ENCODE results near the gene USHBP1. TPM values are rescaled to one million over a fixed set of nuclear protein-coding genes. Genes with fewer than 3 reads are reported as not detected.

USHBP1 gene
- total RNA-seq, 1 donor from 2014 or later: 0.23 TPM

DNA sequence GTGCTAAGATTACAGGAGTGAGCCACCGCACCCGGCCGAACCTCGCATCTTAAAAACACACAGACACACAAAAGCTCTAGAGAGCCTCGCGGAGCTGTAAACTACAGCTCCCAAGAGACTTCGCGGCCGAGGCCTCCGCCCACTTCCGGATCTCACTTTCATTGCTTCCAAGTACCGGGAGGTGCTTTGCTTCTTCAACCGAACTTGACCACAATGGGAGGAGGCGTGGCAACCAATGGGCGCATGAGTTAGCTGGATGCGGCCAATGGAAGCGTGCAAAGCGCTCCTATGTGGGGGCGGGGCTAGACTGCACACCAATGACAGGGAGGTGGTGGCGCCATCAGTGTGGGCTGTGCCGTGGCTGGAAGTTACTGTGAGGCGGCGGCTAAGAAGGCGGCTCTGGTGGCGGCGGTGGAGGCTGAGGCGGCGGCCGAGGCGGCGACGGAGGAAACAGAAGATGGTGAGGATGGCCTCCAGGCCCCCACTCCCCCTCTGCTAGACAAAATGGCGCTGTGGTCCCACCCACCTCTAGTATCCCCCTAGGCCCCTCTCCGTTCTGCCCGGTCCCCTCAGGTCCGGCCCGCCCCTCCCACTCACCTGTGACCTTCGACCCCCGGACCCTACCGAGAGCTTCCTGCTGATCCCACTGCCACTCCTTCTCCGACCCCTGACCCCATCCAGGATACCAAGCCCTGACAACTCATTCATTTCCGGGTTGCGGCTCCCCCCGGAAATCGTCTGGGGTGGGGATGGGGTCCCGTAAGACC lies 44.8 kb upstream of the USHBP1 start, which contains the start of gene DDA1:
Gene DDA1, plus strand, starts transcription at position 366 of the 767 bp plus-strand sequence. Its CDS starts 92 bp downstream, at position 458.
- Mint-ChIP-seq H3K36me3 (ENCODE audit: low read depth) (no peaks in the 10 kb centered on the region), H3K27ac (ENCODE audit: unreplicated experiment) (peak within 1 kb of the TSS; percentile 73), H3K9me3 (no peaks in the 10 kb centered on the region), H3K4me1 (peaks cover 47% of the 10 kb centered on the region), H3K4me3 (peak within 1 kb of the TSS; percentile 97), H3K27me3 (ENCODE audit: low read depth) (peaks cover 3% of the 10 kb centered on the region)
- DNase-seq (ENCODE audit: low read depth, low spot score): peak; percentile 96
- TF ChIP-seq, protein P1, sequence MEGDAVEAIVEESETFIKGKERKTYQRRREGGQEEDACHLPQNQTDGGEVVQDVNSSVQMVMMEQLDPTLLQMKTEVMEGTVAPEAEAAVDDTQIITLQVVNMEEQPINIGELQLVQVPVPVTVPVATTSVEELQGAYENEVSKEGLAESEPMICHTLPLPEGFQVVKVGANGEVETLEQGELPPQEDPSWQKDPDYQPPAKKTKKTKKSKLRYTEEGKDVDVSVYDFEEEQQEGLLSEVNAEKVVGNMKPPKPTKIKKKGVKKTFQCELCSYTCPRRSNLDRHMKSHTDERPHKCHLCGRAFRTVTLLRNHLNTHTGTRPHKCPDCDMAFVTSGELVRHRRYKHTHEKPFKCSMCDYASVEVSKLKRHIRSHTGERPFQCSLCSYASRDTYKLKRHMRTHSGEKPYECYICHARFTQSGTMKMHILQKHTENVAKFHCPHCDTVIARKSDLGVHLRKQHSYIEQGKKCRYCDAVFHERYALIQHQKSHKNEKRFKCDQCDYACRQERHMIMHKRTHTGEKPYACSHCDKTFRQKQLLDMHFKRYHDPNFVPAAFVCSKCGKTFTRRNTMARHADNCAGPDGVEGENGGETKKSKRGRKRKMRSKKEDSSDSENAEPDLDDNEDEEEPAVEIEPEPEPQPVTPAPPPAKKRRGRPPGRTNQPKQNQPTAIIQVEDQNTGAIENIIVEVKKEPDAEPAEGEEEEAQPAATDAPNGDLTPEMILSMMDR (conservative IDR thresholded peaks at IDR 0.05): no peak

DNA sequence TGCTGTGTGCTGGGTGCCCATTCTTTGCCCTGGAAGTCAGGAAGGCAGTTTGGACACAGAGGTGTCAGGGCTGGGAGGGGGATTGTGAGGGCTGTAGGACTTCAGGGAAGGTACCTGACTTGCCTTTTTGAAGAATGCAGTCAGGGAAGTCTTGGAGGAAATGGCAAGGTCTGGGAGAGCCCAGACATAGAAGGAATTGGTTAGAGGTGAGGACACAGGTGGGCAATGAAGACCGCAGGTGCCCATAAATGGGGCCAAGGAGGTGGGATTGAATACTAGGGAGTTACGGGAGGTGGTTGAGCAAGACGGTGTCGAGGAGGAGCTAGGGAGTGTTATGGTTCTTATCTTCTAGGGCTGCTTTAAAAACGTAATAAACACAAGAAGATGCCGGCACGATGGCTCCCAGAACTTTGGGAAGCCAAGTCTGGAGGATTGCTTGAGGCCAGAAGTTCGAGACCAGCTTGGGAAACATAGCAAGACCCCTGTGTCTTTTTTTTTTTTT lies 43.4 kb upstream of the USHBP1 start:
- DNase-seq (ENCODE audit: low read depth, low spot score): no peak
- H3K27me3 Mint-ChIP-seq (ENCODE audit: low read depth): peaks cover 3% of the 10 kb centered on the region
- TF ChIP-seq, protein P1 (conservative IDR thresholded peaks at IDR 0.05): no peak
- peak overlapping the region; percentile 97 for H3K4me3 Mint-ChIP-seq
- H3K36me3 Mint-ChIP-seq (ENCODE audit: low read depth): no peaks in the 10 kb centered on the region
- no peak overlapping the region for H3K27ac Mint-ChIP-seq (ENCODE audit: unreplicated experiment)
- H3K4me1 Mint-ChIP-seq: peaks cover 54% of the 10 kb centered on the region
- no peaks in the 10 kb centered on the region for H3K9me3 Mint-ChIP-seq

DNA sequence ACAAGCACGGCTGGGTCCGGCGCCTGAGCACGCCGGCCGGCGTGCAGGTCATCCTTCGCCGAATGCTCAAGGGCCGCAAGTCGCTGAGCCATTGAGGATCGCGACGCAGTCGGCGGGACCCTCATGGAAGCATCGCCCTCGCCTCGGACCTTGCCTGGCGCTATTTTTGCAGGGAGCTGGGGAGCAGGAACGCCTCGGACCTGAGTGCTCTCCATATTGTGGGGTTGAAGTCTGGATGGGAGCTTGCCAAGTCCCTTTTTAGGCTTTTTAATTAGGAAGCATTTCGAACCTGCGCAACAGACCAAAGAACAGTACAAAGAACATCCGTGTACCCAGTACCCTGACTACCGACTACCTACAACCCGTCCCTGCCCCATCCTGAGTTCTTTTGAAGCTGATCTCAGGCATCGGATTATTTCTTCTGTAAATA lies 41.8 kb upstream of the USHBP1 start:
- H3K27me3 Mint-ChIP-seq (ENCODE audit: low read depth): peaks cover 3% of the 10 kb centered on the region
- H3K4me1 Mint-ChIP-seq: peaks cover 49% of the 10 kb centered on the region
- no peaks in the 10 kb centered on the region for H3K9me3 Mint-ChIP-seq
- TF ChIP-seq, protein P1 (conservative IDR thresholded peaks at IDR 0.05): no peak
- H3K36me3 Mint-ChIP-seq (ENCODE audit: low read depth): no peaks in the 10 kb centered on the region
- DNase-seq (ENCODE audit: low read depth, low spot score): no peak
- H3K4me3 Mint-ChIP-seq: peak overlapping the region; percentile 97
- no peak overlapping the region for H3K27ac Mint-ChIP-seq (ENCODE audit: unreplicated experiment)

DNA sequence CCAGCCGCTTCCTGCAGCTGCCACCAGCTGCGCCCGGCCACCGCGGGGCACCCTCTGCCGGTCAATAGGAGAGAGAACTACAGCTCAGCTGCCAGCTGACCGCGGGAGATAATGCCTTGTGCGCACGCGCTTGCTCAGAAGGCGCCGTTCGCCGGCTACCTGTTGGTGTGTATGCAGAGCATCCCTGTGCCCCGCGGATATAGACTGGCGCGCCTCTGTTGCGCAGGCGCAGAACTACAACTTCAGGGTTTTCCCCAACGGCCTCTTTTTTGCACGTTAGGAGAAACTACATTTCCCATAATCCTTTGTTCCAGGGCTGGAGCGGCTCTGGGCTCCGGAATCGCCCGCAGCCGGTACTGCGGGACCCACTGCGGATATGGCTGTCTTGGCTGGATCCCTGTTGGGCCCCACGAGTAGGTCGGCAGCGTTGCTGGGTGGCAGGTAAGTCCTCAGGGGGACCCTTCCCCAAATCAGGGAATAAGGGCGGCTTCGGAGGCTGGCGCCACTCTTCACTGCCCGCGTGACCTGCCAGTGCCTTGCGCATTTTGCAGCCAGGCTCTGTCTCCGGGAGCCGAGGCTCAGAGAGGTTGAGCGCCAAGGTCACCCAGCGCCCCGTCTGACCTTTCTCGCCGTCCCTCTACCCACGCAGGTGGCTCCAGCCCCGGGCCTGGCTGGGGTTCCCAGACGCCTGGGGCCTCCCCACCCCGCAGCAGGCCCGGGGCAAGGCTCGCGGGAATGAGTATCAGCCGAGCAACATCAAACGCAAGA lies 41.2 kb upstream of the USHBP1 start, which contains the start of gene MRPL34:
Gene MRPL34, plus strand, starts transcription at position 356 of the 768 bp plus-strand sequence. Its CDS starts 21 bp downstream, at position 377.
- Mint-ChIP-seq H3K27me3 (ENCODE audit: low read depth) (peaks cover 3% of the 10 kb centered on the region), H3K4me1 (peaks cover 47% of the 10 kb centered on the region), H3K27ac (ENCODE audit: unreplicated experiment) (peak within 1 kb of the TSS; percentile 57), H3K36me3 (ENCODE audit: low read depth) (no peaks in the 10 kb centered on the region), H3K4me3 (peak within 1 kb of the TSS; percentile 97), H3K9me3 (no peaks in the 10 kb centered on the region)
- TF ChIP-seq, protein P1 (conservative IDR thresholded peaks at IDR 0.05): peak; percentile 80
- DNase-seq (ENCODE audit: low read depth, low spot score): peak; percentile 88

DNA sequence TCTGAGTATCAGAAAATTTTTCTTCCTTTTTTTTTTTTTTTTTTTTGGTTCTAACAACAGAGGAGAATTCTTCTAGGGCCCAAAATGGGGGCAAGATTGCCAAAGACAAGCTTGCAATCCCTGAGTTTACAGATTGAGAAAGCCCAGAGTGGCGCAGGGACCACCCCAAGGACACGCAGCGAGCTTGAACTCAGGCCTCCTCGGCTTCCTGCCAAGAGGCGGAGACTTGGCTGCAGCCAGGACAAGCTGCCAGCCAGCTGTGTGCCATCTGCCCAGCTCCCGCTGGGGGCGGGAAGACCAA lies 40.6 kb upstream of the USHBP1 start:
- peak overlapping the region; percentile 97 for H3K4me3 Mint-ChIP-seq
- H3K36me3 Mint-ChIP-seq (ENCODE audit: low read depth): no peaks in the 10 kb centered on the region
- no peak for DNase-seq (ENCODE audit: low read depth, low spot score)
- no peaks in the 10 kb centered on the region for H3K9me3 Mint-ChIP-seq
- peaks cover 3% of the 10 kb centered on the region for H3K27me3 Mint-ChIP-seq (ENCODE audit: low read depth)
- TF ChIP-seq, protein P1 (conservative IDR thresholded peaks at IDR 0.05): no peak
- peaks cover 42% of the 10 kb centered on the region for H3K4me1 Mint-ChIP-seq
- H3K27ac Mint-ChIP-seq (ENCODE audit: unreplicated experiment): no peak overlapping the region

All from neural crest cell (in vitro differentiated cells).